H1 (cell line): ENCODE measurements around the gene RPL3. TPM values are rescaled to one million over a fixed set of nuclear protein-coding genes. Genes with fewer than 3 reads are reported as not detected.

ENCODE experiments used
- CTCF ChIA-PET: fragments of 300-600 bp; sonication (Branson Sonifier 250); formaldehyde crosslinking; loops from one replicate; lab custom pipeline; 2021; ENCODE audit not compliant: partially characterized antibody; lab: Charles Lee
- POLR2A ChIA-PET: fragments of 300-600 bp; sonication (Branson Sonifier 250); formaldehyde crosslinking; loops from one replicate; lab custom pipeline; 2021; ENCODE audit warnings: inconsistent platforms; ENCODE audit not compliant: partially characterized antibody; lab: Charles Lee
- DNase-seq, 2 experiments: peaks; one replicate each; pipeline versions ENCODE4 v3.0.0 to v3.0.0-alpha.2; 2010 to 2022; ENCODE audit warnings: low spot score in 2 of 2, low read depth in 1 of 2, mixed read lengths in 1 of 2
- FAIRE-seq: peaks from 2 replicates; lab custom pipeline; 2011; peaks lifted over from hg19 to GRCh38; lab: Jason Lieb, UNC
- H2AFZ ChIP-seq: 2 replicates; pipeline ENCODE4 v1.8.1; 2012; ENCODE audit warnings: low read length, inconsistent platforms
- H2AK5ac ChIP-seq: 2 replicates; pipeline ENCODE4 v1.6.1; 2013; ENCODE audit warnings: low read depth, low read length
- H2BK120ac ChIP-seq: replicated peaks from 2 replicates; pipeline ENCODE3; 2013; ENCODE audit warnings: low read depth, low read length, inconsistent platforms
- H2BK12ac ChIP-seq: 2 replicates; pipeline ENCODE4 v1.6.1; 2013; ENCODE audit warnings: low read depth, low read length
- H2BK15ac ChIP-seq: 2 replicates; pipeline ENCODE4 v1.6.1; 2013; ENCODE audit warnings: low read length
- H2BK20ac ChIP-seq: 2 replicates; pipeline ENCODE4 v1.6.1; 2013; ENCODE audit warnings: low read length
- H2BK5ac ChIP-seq: 2 replicates; pipeline ENCODE4 v1.6.1; 2013; ENCODE audit warnings: low read depth, low read length
- H3K14ac ChIP-seq: 2 replicates; pipeline ENCODE4 v1.6.1; 2013; ENCODE audit warnings: inconsistent platforms; ENCODE audit not compliant: insufficient read length
- H3K18ac ChIP-seq: 2 replicates; pipeline ENCODE4 v1.6.1; 2013; ENCODE audit warnings: low read length; ENCODE audit errors: extremely low read depth
- H3K23ac ChIP-seq: 2 replicates; pipeline ENCODE4 v1.6.1; 2013; ENCODE audit warnings: inconsistent platforms; ENCODE audit not compliant: insufficient read length
- H3K23me2 ChIP-seq: 2 replicates; pipeline ENCODE4 v1.6.1; 2013; ENCODE audit warnings: low read depth, low read length
- H3K27ac ChIP-seq: 2 replicates; pipeline ENCODE4 v1.6.1; 2011; ENCODE audit warnings: low read depth, low read length, inconsistent platforms
- H3K27me3 ChIP-seq, 4 experiments: replicated peaks in 1 of 4; 1 replicate in 1 of 4; 2 replicates in 3 of 4; pipeline versions ENCODE4 v1.6.1 to v1.8.1; 2011 to 2013; ENCODE audit warnings: low read length in 3 of 4, mild to moderate bottlenecking in 3 of 4, inconsistent platforms in 2 of 4, mixed read lengths in 2 of 4, moderate library complexity in 1 of 4; ENCODE audit not compliant: control insufficient read depth in 3 of 4, insufficient read depth in 3 of 4; ENCODE audit errors: extremely low read depth in 1 of 4
- H3K36me3 ChIP-seq, 4 experiments: 2 replicates each; pipeline versions ENCODE4 v1.6.1 to v1.8.1; 2011 to 2013; ENCODE audit warnings: mild to moderate bottlenecking in 4 of 4, low read length in 3 of 4, moderate library complexity in 2 of 4, control low read depth in 1 of 4, inconsistent platforms in 1 of 4; ENCODE audit not compliant: insufficient read depth in 4 of 4, control insufficient read depth in 2 of 4
- H3K4ac ChIP-seq: replicated peaks from 2 replicates; pipeline ENCODE3; 2013; ENCODE audit warnings: low read length, low read depth, mixed read lengths, inconsistent platforms; ENCODE audit not compliant: insufficient read length
- H3K4me1 ChIP-seq, 4 experiments: replicated peaks in 1 of 4; 1 replicate in 1 of 4; 2 replicates in 3 of 4; pipeline versions ENCODE4 v1.6.1 to v1.8.1; 2011 to 2013; ENCODE audit warnings: low read length in 3 of 4, inconsistent platforms in 2 of 4, mixed read lengths in 1 of 4; ENCODE audit not compliant: insufficient read depth in 4 of 4, control insufficient read depth in 3 of 4
- H3K4me2 ChIP-seq, 2 experiments: 2 replicates each; pipeline versions ENCODE4 v1.6.1 to v1.8.1; 2011 to 2013; ENCODE audit warnings: low read depth in 2 of 2, low read length in 2 of 2, control low read depth in 1 of 2, inconsistent platforms in 1 of 2, mild to moderate bottlenecking in 1 of 2; ENCODE audit not compliant: insufficient read depth in 1 of 2
- H3K4me3 ChIP-seq, 4 experiments: fragments of 200-600, 300-600 bp in 1 of 4; sonication (generic), shearing (Covaris generic), sonication (Bioruptor Twin) in 1 of 4; 2 replicates each; pipeline versions ENCODE4 v1.5.1 to v1.8.1; 2011 to 2016; ENCODE audit warnings: low read length in 4 of 4, low read depth in 3 of 4, control low read depth in 2 of 4, inconsistent platforms in 2 of 4, mild to moderate bottlenecking in 2 of 4, mixed read lengths in 1 of 4, moderate library complexity in 1 of 4; ENCODE audit not compliant: insufficient read depth in 2 of 4; ENCODE audit errors: extremely low read depth in 1 of 4
- H3K56ac ChIP-seq: replicated peaks from 2 replicates; pipeline ENCODE3; 2013; ENCODE audit warnings: low read depth, mild to moderate bottlenecking, mixed read lengths, low read length, inconsistent platforms; ENCODE audit not compliant: insufficient read length
- H3K79me1 ChIP-seq: 2 replicates; pipeline ENCODE4 v1.6.1; 2013; ENCODE audit warnings: low read depth, low read length, control low read depth
- H3K79me2 ChIP-seq, 2 experiments: 2 replicates each; pipeline versions ENCODE4 v1.6.1 to v1.8.1; 2012 to 2013; ENCODE audit warnings: low read length in 2 of 2, mild to moderate bottlenecking in 2 of 2, inconsistent platforms in 1 of 2; ENCODE audit not compliant: insufficient read depth in 2 of 2, control insufficient read depth in 1 of 2
- H3K9ac ChIP-seq, 4 experiments: replicated peaks in 1 of 4; 1 replicate in 1 of 4; 2 replicates in 3 of 4; pipeline versions ENCODE4 v1.6.1 to v1.8.1; 2011 to 2013; ENCODE audit warnings: low read depth in 3 of 4, low read length in 3 of 4, control low read depth in 2 of 4, mild to moderate bottlenecking in 2 of 4, moderate library complexity in 2 of 4, inconsistent platforms in 1 of 4; ENCODE audit errors: extremely low read depth in 1 of 4
- H3K9me3 ChIP-seq, 2 experiments: 2 replicates each; pipeline versions ENCODE4 v1.6.1 to v1.8.1; 2012 to 2013; ENCODE audit warnings: mild to moderate bottlenecking in 2 of 2, moderate library complexity in 2 of 2, control low read depth in 1 of 2, inconsistent platforms in 1 of 2, low read depth in 1 of 2, low read length in 1 of 2, mixed read lengths in 1 of 2; ENCODE audit not compliant: insufficient read depth in 2 of 2
- H4K20me1 ChIP-seq, 2 experiments: replicated peaks in 1 of 2; 2 replicates each; pipeline versions ENCODE3 to v1.8.1; 2011 to 2013; ENCODE audit warnings: inconsistent platforms in 2 of 2, low read length in 2 of 2, mild to moderate bottlenecking in 1 of 2; ENCODE audit not compliant: insufficient read depth in 2 of 2, control insufficient read depth in 1 of 2
- H4K5ac ChIP-seq: 2 replicates; pipeline ENCODE4 v1.6.1; 2013; ENCODE audit warnings: low read length, low read depth, mixed read lengths, inconsistent platforms; ENCODE audit not compliant: insufficient read length
- H4K8ac ChIP-seq: 2 replicates; pipeline ENCODE4 v1.8.0; 2013; ENCODE audit warnings: mild to moderate bottlenecking, moderate library complexity, low read length, inconsistent platforms; ENCODE audit not compliant: insufficient read depth; ENCODE audit errors: extremely low read depth
- H4K91ac ChIP-seq: replicated peaks from 2 replicates; pipeline ENCODE3; 2013; ENCODE audit warnings: low read length, mixed read lengths, inconsistent platforms; ENCODE audit not compliant: insufficient read length
- EGR1 ChIP-seq: IDR thresholded peaks from 2 replicates; pipeline ENCODE4 v1.6.1; 2011; ENCODE audit warnings: low read depth, low read length, borderline replicate concordance
- EP300 ChIP-seq, 2 experiments: IDR thresholded peaks; 1 replicate in 1 of 2; 2 replicates in 1 of 2; pipeline ENCODE4 v1.6.1; 2011 to 2012; ENCODE audit warnings: low read depth in 2 of 2, low read length in 2 of 2, mild to moderate bottlenecking in 2 of 2, borderline replicate concordance in 1 of 2, inconsistent platforms in 1 of 2, moderate library complexity in 1 of 2
- GABPA ChIP-seq: IDR thresholded peaks from 2 replicates; pipeline ENCODE4 v1.6.1; 2011; ENCODE audit warnings: mild to moderate bottlenecking, low read length, moderate library complexity, borderline replicate concordance; ENCODE audit not compliant: insufficient read depth
- KDM1A ChIP-seq: fragments of 200-600, 300-600 bp; sonication (generic); IDR thresholded peaks from 2 replicates; pipeline ENCODE4 v1.7.1; 2016; ENCODE audit warnings: mild to moderate bottlenecking, low read length, borderline replicate concordance
- RFX5 ChIP-seq: IDR thresholded peaks from 2 replicates; pipeline ENCODE4 v1.6.1; 2011; ENCODE audit warnings: low read depth, low read length, improper control_type of control experiment, borderline replicate concordance
- SIN3A ChIP-seq, 2 experiments: IDR thresholded peaks in 1 of 2; conservative IDR thresholded peaks in 1 of 2; 2 replicates each; pipeline ENCODE4 v1.6.1; 2011 to 2012; ENCODE audit warnings: low read length in 2 of 2, improper control_type of control experiment in 1 of 2, low read depth in 1 of 2, mild to moderate bottlenecking in 1 of 2
- SIRT6 ChIP-seq: IDR thresholded peaks from one replicate; pipeline ENCODE4 v1.7.1; 2012; ENCODE audit warnings: low read length, inconsistent platforms
- TAF1 ChIP-seq: IDR thresholded peaks from 2 replicates; pipeline ENCODE4 v1.6.1; 2011; ENCODE audit warnings: mild to moderate bottlenecking, low read depth, low read length
- YY1 ChIP-seq: IDR thresholded peaks from 2 replicates; pipeline ENCODE4 v1.6.1; 2011; ENCODE audit warnings: low read depth, mild to moderate bottlenecking, low read length
- WGBS, 2 experiments: shearing (Covaris generic) in 1 of 2; methylation state at CpG; one replicate each; pipeline versions ENCODE4 v1.1.6 to v1.1.7; 2013 to 2015; ENCODE audit warnings: low lambda C conversion rate in 2 of 2, mixed read lengths in 2 of 2, inconsistent platforms in 1 of 2, low coverage in 1 of 2, missing lambda C conversion rate in 1 of 2; ENCODE audit not compliant: insufficient replicate concordance in 2 of 2, insufficient coverage in 1 of 2, insufficient read length in 1 of 2; ENCODE audit errors: extremely low coverage in 1 of 2, missing lambda C conversion rate in 1 of 2; 5-methylcytosine and 5-hydroxymethylcytosine counted together
- polyA plus RNA-seq, 7 experiments: library from polyadenylated mRNA; depleted of rRNA in 3 of 7; stranded (reverse) in 5 of 7; unstranded in 2 of 7; fragments of >200 nt in 5 of 7; fragments of 200-250 nt in 2 of 7; gene quantifications; 1 replicate in 5 of 7; 2 replicates in 1 of 7; 4 replicates in 1 of 7; pipeline versions ENCODE4 v1.2.1 to v1.2.3, GENCODE V29; 2011 to 2013; ENCODE audit warnings: missing spikeins in 2 of 7, mixed read lengths in 2 of 7
- total RNA-seq: library from RNA; stranded (reverse); fragmentation: NEBNext Ultra II Directional; extraction: Animal tissue kit (Norgen Biotek cat#: 25700); gene quantifications from 2 replicates; pipeline ENCODE4 v1.2.1, GENCODE V29; 2021

RPL3 gene
- total and polyA plus RNA-seq, 2 of the 8 experiments (the other 6 are each of a cell fraction or from before 2014, with no cell fraction given) = 2,865 to 5,466 TPM

GRCh38 chr22:39349967-39350726 is 30.7 kb upstream of the RPL3 start, which contains the start of gene SYNGR1:
Gene SYNGR1 (plus strand): TSS chr22:39349991. CDS start chr22:39350011, 20 bp downstream.
- Histone ChIP-seq H3K23ac (no peak within 1 kb of the TSS), H3K27me3 (peaks cover 0 to 4% (median 4%) of the 10 kb centered on the region in 4 experiments; a peak in 2 of 7 replicates), H3K27ac (no peak within 1 kb of the TSS), H3K18ac (peak within 1 kb of the TSS; percentile 87), H2BK20ac (peak within 1 kb of the TSS; percentile 40), H3K4me3 (peak within 1 kb of the TSS; percentile 70 to 93 (median 74)), H4K20me1 (peaks cover 0 to 5% of the 10 kb centered on the region in 2 experiments), H2BK15ac (peak within 1 kb of the TSS; percentile 55; the same call in 1 of the 2 replicates), H3K79me2 (peaks cover 0 to 5% of the 10 kb centered on the region in 2 experiments; a peak in 1 of 4 replicates), H4K8ac (peak within 1 kb of the TSS; percentile 91), H3K23me2 (peaks cover 13% of the 10 kb centered on the region), H2AK5ac (no peak within 1 kb of the TSS), H3K4me2 (peak within 1 kb of the TSS; percentile 86 to 98), H3K36me3 (no peaks in the 10 kb centered on the region), H3K56ac (no peak within 1 kb of the TSS), H4K5ac (peak within 1 kb of the TSS; percentile 40), H3K79me1 (peaks cover 7% of the 10 kb centered on the region), H2BK12ac (peak within 1 kb of the TSS; percentile 69; the same call in 1 of the 2 replicates), H2BK120ac (no peak within 1 kb of the TSS), H3K9ac (peak within 1 kb of the TSS in 3 of 4 experiments; percentile 42 to 74 (median 64); a peak in 5 of 7 replicates), H4K91ac (peak within 1 kb of the TSS; percentile 48), H3K4ac (no peak within 1 kb of the TSS), H3K9me3 (no peaks in the 10 kb centered on the region), H2AFZ (peak within 1 kb of the TSS; percentile 91; the same call in 1 of the 2 replicates), H3K4me1 (peaks cover 5 to 29% (median 19%) of the 10 kb centered on the region in 4 experiments), H2BK5ac (peak within 1 kb of the TSS; percentile 60; the same call in 1 of the 2 replicates), H3K14ac (no peak within 1 kb of the TSS)
- 9% methylated on average over 29 of the region's 87 CpGs; no CpG with 5 or more reads in 1 of the 2 experiments for whole genome bisulfite sequencing, 2 experiments
- CTCF ChIA-PET = interaction anchor here (1.0 to 2.4 kb wide), 4 partner anchors 19 to 164 kb away, joined by 3 to 10 read pairs (median 5); no protein-coding TSS in a partner anchor
- DNase-seq (no peak), FAIRE-seq (no peak)
- POLR2A ChIA-PET = interaction anchor here (0.6 to 22.5 kb wide), 7 partner anchors 9 to 375 kb away, joined by 3 to 413 read pairs (median 3); partner anchors contain the start of gene RPL3
- TF ChIP-seq TAF1 = no peak
- TF ChIP-seq EP300 (IDR thresholded peaks at IDR 0.05; ENCODE audit: borderline replicate concordance in 1 of 2, low read depth in 2 of 2, low read length in 2 of 2) = no peak
- no peak for TF ChIP-seq KDM1A
- no peak for TF ChIP-seq SIRT6
- TF ChIP-seq GABPA = no peak
- TF ChIP-seq EGR1 = no peak
- 0 out of 4 replicates have a peak, but pooled peaks of 1 of the 2 experiments have one; percentile 19 for TF ChIP-seq SIN3A (conservative IDR thresholded peaks at IDR 0.05 in 1 of 2, IDR thresholded peaks at IDR 0.05 in 1 of 2; ENCODE audit: low read depth in 1 of 2, low read length in 2 of 2)
- no peak for TF ChIP-seq YY1
- TF ChIP-seq RFX5 = no peak
